GM21423 (cell line): ENCODE data around the gene PLEKHO2.
A peak's percentile ranks its signal among the peaks of the same experiment; 100 is the strongest.

Experiments
- ATAC-seq: cut with Tn5 transposase; IDR thresholded peaks from one replicate; pipeline ENCODE4 v1.9.1; 2021; ENCODE audit warnings: mild to moderate bottlenecking, moderate library complexity; ENCODE audit not compliant: unreplicated experiment

PLEKHO2 gene

DNA sequence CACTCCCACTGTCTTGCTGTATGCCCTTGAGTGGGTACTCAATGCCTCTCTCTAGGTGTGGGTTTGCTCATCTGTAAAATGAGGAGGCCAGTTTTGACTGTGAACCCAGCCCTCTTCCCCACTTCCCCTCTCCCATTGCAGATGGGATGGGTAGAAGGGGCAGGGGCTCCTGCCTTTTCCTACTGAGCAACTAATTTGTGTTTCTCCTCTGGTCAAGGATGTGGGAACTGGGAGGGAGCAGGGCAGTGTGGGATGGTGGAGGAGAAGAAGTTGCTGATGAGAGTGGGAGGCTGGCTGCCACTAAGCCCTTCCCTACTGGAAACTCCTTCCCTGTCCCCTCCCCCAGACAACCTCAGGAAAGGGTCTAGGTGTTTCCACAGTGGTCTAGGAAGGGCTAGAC lies 49.8 kb downstream of the PLEKHO2 start:
- no peak for ATAC-seq

DNA sequence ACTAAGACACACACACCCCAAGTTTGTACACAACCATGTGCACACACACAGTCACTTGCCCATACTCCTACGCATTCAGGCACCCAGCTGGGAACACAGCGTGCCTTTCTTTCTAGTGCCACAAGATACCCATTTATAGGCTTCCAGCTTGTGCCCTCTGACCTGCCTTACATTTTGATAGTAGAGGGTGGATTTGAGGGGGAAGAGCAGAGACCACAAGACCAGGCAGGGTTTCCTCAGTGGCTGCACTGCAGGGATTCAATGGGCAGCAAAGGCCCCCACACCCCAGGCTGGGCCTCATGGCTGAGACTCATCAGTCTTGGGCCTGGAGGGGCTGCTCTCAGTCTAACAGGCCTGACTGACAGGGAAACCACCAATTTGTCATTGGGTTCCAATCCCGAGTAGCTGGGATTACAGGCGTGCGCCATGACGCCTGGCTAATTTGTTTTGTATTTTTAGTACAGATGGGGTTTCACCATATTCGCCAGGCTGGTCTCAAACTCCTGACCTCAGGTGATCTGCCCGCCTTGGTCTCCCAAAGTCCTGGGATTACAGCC lies 51.2 kb downstream of the PLEKHO2 start:
- ATAC-seq, result no peak

DNA sequence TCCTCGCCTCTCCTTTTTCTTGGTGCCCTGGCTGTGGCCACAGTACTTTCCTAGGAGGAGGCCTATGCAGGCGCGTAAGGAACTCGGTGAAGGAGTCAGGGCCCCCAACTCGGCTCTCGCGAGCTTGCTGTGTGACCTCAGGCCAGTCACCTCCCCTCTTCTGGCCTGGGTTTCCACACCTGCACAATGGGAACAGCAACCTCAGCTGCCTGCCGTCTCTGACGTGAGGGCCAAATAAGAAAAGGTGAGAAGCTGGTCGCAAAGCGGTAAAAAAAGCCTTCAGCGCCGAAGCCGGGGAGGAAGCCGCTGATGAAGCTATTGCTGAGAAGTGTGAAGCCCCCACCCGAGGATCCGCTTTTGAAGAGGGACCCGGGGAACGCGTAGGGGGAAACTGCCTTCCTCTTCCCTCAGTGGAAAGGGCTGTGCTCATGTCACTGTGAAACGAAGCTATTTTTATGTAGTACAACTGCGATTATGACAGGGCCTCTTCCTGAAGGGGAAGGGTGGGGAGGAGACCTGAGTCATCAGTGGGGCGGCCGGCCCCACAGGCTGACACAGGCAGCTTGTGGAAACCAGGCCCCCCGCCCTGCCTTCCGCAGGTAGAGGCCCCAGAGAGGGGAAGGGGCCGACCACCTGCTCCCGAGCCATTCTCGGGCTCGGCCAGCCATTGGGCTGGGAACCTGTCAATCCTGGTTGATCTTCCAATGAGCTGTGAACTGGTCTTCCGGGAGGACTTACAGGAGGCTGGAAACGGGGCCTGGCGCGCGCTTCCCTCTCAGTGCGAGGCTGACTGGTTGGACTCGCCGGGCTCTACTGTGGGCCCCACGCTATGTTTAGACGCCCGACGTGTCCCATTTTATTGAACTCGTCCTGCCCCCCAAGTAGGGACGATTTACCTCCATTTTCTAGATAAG lies 52.0 kb downstream of the PLEKHO2 start:
- peak; percentile 57 for ATAC-seq

DNA sequence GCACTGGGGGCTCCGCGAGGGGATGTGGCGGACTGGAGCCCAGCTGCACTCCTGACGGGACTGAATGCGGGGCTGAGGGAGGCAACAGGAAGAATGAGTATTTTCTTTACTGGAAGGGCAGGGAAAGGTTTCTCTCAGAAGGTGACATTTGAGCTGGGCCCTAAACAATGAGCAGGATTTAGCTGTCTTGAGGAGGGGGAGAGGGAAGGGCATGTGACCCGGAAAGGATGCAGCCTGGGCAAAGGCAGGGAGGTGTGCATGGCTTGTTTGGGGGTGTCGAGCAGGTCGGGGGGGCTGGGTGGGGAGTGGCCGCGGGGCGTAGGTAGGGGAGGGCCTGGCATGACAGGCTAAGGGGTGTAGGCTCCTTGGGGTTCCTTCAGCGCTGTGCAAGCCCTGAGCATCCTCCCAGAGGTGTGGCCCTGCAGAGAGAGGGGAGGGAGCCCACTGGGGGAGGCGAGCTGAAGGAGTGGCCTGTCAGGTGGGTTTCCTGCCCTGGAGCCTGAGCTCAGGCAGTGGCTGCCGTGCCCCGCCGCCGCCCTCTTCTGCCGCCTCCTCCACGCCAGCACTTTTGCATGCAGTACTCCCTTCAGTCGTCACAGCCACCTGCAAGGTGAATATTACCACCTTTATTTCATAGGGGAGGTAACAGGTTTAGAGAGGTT lies 52.8 kb downstream of the PLEKHO2 start:
- ATAC-seq, result peak; percentile 38

DNA sequence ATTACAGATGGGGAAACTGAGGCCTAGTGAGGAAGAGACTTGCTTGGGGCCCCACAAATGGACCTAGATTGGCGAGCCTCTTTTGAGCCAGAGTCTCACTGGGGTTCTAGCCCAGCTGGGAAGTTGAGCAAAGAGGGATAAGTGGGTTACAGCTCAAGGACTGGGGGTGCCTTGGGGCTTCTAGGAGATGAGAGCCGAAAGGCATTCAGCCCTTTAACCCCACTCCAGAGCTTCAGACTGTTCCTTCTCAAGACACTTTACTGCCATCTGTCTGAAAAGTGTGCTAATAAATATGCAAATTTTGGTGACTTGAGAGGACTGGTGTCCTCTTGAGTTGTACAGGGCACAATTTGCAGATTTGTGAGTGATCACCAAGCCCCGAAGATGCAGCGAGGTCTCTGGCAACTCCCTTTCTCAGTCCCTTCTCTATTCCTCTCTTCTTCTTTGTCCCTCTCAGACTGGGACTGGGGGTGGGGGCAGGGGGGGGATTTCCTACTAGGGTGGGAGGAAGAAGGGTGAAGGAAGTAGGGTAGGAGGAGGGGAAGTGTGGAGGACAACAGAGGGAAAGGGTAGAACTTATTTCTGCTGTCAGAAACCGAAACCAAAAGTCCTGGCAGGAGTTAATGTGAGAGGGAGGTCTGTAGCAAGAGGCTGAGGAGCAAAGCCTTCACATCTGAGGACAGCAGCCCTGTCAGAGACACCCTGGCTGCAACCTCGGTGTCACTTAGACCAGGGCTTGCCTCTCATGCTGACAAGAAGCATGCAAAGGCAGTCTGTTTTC lies 53.8 kb downstream of the PLEKHO2 start:
- peak; percentile 20 for ATAC-seq

DNA sequence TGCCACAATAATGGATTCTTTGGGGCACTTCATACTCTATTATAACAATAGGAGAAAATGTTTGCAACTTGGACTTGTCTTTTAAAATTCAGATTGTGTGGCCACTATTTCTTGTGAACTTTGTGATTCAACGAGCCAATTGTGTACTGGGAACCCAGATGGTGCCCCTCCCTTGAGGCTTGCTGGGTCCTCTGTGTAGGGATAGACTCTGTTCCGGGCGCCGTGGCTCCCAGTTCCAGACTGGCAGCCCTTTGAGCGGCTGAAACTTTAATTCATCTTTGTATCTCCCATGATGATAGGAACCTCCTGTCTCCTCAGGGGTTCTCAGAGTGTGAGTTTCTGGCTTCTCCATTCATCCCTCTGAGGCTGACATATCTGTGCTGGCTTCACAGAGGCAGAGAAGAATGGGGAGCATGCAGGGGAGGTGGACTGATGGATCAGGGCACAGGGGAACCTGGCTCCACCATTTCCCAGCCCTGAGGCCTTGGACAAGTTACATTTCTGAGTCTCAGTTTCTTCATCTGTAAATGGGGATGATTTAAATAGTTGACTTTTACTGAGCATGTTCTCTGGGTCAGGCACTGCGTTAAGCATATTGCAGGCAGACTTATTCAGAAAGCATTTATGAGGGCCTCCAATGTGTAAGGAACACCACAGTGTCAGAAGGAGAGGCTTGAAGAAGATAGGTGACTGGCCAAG lies 54.8 kb downstream of the PLEKHO2 start:
- ATAC-seq, result no peak

DNA sequence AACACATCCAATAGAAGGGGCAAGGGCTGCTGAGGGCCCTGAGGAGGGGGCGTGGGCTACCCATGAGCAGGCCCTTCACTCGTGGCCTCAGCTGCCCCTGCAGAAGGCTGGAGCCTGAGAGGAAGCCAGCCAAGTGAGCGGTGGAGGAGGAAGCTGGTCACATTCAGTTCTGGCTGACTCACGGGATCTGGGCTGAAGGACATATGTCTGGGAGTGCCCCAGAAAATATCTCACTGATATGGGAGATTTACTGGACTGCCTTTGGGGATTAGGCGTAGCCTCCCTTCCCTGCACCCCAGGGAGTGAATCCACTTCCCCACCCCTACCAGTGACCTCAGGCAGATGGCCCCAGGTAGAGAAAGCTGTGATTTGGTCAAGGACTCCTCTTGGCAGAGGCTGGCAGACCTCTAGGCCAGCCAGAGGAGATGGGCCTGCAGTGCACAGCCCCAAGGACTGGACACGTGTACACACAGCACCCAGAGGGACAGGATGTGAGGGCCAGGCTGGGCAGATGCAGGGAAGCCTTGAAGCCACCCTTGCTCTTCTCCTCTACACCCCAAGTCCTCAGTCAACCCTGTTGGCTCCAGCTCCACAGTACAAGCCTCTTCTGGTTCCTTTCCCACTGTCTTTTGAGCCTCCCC lies 55.8 kb downstream of the PLEKHO2 start:
- no peak for ATAC-seq

DNA sequence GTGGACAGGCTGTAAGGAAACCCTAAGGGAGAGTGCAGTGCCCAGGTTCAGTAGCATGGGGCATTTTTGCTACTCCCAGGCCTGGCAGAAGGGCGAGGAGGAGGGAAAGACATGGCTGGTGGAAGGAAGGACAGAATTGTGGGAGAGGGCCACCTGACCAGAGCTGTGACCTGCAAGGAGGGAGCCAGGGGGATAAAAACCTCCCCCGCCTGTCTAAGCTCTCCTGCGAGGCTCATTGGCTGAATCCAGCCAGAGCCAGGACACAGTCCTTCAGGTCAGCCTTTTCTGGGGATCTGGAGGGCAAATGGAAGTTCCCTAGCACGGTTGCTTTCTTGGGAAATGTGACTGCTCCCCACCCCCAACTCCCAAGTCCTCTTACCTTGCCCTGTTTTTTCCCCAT lies 56.7 kb downstream of the PLEKHO2 start:
- ATAC-seq, result no peak

DNA sequence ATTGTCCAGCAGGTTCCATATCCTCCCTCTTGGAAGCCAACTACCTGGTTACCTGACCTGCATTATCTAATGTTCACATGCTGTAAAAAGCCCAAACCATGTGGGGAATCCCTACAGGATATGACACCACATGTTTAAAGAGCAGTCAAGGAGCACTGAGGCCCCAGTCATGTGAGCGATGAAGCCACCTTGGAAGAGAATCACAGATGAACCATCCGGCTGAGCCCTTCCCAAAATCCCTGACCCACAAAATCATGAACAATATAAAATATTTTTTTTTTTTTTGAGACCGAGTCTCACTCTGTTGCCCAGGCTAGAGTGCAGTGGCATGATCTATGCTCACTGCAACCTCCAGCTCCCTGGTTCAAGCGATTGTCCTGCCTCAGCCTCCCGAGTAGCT lies 59.4 kb downstream of the PLEKHO2 start:
- no peak for ATAC-seq

DNA sequence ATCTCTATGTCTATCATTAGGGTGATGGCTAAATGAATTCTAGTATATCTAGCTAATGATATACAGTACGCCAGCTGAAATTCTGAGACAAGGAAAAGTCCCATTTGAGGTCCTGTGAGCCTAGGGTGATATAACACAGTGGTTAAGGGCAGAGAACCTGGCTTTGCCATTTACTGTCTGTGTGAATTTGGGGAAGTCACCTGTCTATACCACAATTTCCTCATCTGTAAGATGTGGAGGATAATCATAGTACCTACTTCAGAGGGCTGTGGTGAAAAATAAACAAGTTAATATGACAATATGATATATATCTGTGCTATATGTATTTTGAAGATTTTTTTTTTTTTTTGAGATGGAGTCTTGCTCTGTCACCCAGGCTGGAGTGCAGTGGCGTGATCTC lies 60.2 kb downstream of the PLEKHO2 start:
- ATAC-seq, result no peak

DNA sequence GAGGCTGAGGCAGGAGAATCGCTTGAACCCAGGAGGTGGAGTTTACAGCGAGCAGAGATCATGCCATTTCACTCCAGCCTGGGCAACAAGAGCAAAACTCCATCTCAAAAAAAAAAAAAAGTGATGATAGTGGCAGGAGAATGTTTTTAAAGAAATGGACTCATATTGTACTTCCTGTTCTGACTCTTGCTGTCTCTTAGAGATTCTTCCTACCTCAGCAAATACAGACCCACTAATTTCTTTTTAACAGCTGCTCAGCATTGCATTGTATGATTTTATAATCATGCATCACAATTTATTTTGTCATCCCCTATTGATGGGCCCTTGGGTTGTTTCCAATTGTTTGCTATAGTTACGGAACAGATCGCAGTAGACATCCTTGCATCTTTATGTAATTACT lies 61.1 kb downstream of the PLEKHO2 start:
- no peak for ATAC-seq

DNA sequence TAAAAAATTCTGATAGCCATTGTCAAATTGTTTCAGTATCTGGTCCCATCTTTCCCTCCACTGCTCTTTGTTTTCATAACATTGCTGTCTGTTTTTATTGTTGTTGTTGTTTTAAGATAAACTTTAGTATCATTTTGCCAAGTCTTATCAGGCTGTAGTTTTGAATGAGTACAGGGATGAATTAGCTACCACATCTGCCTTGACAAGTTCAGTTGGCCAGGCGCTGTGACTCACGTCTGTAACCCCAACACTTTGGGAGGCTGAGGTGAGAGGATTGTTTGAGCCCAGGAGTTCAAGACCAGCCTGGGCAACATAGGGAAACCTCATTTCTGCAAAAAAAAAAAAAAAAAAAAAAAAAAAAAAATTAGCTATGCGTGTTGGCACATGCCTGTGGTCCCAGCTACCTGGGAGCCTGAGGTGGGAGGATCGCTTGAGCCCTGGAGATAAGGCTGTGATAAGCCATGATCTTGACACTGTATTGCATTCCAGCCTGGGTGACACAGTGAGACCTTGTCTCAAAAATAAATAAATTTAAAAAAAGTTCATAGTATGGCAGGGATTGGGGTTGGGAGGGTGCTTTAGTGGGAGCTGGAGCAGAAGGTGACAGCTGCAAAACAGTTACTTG lies 61.7 kb downstream of the PLEKHO2 start:
- no peak for ATAC-seq

DNA sequence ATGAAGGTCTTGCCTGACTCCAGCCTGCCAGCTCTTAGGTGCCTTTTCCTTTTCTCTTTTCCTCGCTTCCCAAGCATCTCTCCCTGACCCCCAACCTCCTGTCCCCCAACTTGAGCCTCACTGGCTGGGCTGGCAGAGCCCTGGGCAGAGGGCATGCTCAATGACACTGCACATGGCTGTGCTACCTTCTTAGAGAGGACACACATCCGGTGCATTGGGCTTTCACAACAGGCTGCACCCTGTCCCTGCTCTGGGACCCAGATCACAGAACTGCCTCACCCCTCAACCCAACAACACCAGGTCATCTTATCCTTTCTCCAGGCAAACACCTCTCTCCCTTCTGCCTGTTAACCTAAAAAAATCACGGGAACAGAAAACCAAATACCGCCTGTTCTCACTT lies 62.5 kb downstream of the PLEKHO2 start:
- no peak for ATAC-seq

DNA sequence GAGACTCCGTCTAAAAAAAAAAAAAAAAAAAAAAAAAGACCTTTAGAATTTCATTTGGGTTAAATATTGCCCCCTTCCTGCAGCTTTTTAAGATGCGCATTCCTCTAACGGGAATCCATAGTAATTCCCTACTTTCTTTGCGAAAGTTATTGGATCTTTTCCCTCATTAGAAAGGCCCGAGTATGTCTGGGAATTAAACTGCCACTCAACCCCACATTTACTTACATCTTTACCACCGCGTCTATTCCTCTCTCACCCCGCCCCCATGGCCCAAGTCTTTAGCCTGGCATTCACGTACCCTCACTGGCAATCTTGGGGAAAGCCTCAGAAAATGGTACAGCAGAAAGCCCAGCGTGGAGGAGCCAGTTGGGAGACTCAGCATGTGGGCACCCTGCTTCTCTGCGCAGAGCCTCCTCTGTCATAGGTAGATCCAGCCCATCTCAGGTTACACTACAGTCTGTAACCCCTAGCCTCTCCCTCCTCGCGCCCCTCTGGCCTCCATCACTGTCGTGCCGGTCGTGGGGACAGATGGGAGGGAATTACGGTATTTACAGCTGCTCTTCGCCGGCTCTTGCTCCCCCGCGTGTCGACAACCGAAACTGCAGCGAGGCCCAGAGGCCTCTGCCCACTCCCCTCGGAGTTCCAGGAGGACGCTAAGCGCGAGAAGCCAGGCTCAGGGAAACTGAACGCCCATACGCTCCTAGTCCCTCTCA lies 63.6 kb downstream of the PLEKHO2 start:
- no peak for ATAC-seq

DNA sequence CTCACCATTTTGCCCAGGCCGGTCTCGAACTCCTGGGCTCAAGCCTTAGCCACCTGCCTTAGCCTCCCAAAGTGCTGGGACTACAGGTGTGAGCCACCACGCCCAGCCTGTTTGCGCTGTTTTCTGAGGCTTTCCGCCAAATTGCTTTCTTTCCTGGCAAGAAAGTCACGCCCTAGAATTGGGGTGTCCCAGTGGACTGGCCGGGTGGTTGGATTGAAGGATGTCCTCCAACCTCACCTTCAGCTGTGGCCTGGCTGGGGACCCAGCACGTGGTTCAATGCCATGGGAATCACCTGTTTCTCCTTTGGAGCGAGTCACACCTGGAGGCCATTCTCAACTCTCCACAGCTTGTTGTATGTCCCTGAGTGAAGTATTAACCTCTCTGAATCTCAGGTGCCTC lies 64.2 kb downstream of the PLEKHO2 start:
- ATAC-seq, result no peak

DNA sequence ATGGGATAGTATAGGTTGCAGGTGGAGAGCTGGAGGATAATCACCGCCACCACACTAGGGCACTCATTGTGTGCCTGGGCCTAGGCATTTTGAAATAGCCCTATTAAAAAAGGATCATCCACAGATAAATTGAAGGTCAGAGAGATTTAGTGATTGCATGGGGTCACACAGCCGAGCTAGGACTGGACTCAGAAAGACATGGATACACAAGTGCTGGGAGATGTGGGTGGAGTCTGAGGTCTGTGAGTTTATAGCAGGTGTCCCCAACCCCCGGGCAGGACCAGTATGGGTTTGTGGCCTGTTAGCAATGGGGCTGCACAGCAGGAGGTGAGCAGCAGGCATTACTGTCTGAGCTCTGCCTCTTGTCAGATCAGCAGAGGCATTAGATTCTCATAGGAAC lies 64.7 kb downstream of the PLEKHO2 start:
- no peak for ATAC-seq

DNA sequence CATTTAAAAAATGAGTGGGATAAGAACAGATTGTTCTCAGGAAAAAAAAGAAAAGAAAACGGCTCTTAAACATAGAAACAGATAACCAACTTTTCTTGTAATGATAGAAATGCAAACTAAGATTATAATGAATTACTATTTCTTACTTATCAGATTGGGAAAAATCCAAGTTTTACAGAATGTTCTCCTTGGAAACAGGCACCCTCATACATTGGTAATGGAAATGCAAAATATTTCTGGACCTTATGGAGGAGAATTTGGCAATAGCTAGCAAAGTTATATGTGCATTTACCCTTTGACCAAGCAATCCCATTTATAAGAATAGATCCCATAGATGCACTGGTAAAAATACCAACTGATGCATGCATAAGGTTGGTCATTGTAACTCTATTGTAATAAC lies 66.3 kb downstream of the PLEKHO2 start:
- no peak for ATAC-seq

DNA sequence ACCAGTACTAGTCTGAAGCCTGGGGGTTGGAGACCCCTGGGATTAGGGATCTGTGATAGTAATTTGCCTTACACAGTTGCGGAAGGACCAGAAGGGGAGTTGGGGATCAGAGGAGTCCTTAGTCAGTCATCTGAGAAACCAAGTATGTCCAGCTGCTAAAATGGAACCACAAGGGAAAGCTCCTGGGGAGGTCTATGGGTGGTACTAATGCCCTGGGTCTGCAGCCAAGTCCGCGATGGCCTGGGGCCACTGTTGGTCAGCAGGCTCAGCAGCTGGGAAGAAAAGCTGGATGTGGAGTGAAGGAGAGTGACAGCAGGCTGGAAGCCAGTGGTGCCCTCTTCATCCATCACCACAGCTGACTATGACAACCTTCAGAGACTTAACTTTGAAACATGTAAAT lies 67.8 kb downstream of the PLEKHO2 start:
- ATAC-seq, result no peak
